Measurements from ENCODE around the gene RXRA. TPM values are rescaled to one million over a fixed set of nuclear protein-coding genes. Genes with fewer than 3 reads are reported as not detected.

The RXRA gene
- total RNA-seq, 1 experiment from 2014 or later, result 29.9 TPM

- no peak overlapping the region for H2BK20ac ChIP-seq (ENCODE audit: low read depth, low read length, poor library complexity, severe bottlenecking)
- no CpG with 5 or more reads among the region's 12 CpGs for WGBS (ENCODE audit: extremely low coverage, insufficient read length, low lambda C conversion rate)
- Mint-ChIP-seq H3K9me3 (no peaks in the 10 kb centered on the region), H3K27ac (no peak overlapping the region), H3K4me3 (no peak overlapping the region), H3K27me3 (ENCODE audit: low read depth) (no peaks in the 10 kb centered on the region; the same call in 1 of the 2 replicates), H3K36me3 (ENCODE audit: insufficient read depth in 1 of 3, low read depth in 3 of 3) (no peaks in the 10 kb centered on the region), H3K4me1 (peaks cover 0 to 4% of the 10 kb centered on the region in 2 experiments; a peak in 2 of 4 replicates)
- peak overlapping the region; percentile 46; the same call in 1 of the 2 replicates for H3K14ac ChIP-seq (ENCODE audit: insufficient read depth, low read length)
- no peak overlapping the region for H4K5ac ChIP-seq (ENCODE audit: insufficient read length, low read depth, low read length)
- H4K91ac ChIP-seq (ENCODE audit: insufficient read length, low read depth, low read length), result no peak overlapping the region
- H3K79me1 ChIP-seq (ENCODE audit: insufficient read depth, low read depth, low read length, poor library complexity, severe bottlenecking), result no peaks in the 10 kb centered on the region
- H2BK15ac ChIP-seq (ENCODE audit: low read depth, low read length), result no peak overlapping the region
- H3K9ac ChIP-seq (ENCODE audit: extremely low read depth, insufficient read length, low read length), result no peak overlapping the region
- H3K27ac ChIP-seq (ENCODE audit: insufficient read length, low read depth, low read length), result no peak overlapping the region
- H3K9me3 ChIP-seq (ENCODE audit: control insufficient read depth, low read depth, low read length), result no peaks in the 10 kb centered on the region
- no peak overlapping the region for H2AK5ac ChIP-seq (ENCODE audit: insufficient read length, low read length)
- no peak overlapping the region for H4K8ac ChIP-seq (replicated peaks; ENCODE audit: insufficient read length, low read depth, low read length)
- DNase-seq, result no peak
- no peak overlapping the region for H3K4ac ChIP-seq (ENCODE audit: low read depth, low read length)
- no peak overlapping the region for H2BK5ac ChIP-seq (ENCODE audit: insufficient read length, low read length)
- H2AFZ ChIP-seq (ENCODE audit: low read length), result no peak overlapping the region
- H3K4me1 ChIP-seq (ENCODE audit: insufficient read depth, low read length), result no peaks in the 10 kb centered on the region
- H3T11ph ChIP-seq (ENCODE audit: low read length), result no peak overlapping the region
- H3K18ac ChIP-seq (ENCODE audit: insufficient read length, low read depth, low read length), result no peak overlapping the region
- H3K79me2 ChIP-seq (ENCODE audit: insufficient read depth, low read length), result no peaks in the 10 kb centered on the region
- H3K23me2 ChIP-seq (ENCODE audit: insufficient read length, low read depth, low read length, poor library complexity, severe bottlenecking), result no peaks in the 10 kb centered on the region
- H3K56ac ChIP-seq (ENCODE audit: insufficient read length, low read depth, low read length), result no peak overlapping the region
- no peak overlapping the region for H3K23ac ChIP-seq (ENCODE audit: insufficient read length, low read depth, low read length)
- no peak overlapping the region for H3K4me2 ChIP-seq (ENCODE audit: insufficient read depth, insufficient read length, low read length)
- H4K20me1 ChIP-seq (ENCODE audit: control insufficient read depth, insufficient read depth, insufficient read length), result no peaks in the 10 kb centered on the region
- no peaks in the 10 kb centered on the region for H3K27me3 ChIP-seq (ENCODE audit: insufficient read depth, low read length)
- TF ChIP-seq, protein P1, sequence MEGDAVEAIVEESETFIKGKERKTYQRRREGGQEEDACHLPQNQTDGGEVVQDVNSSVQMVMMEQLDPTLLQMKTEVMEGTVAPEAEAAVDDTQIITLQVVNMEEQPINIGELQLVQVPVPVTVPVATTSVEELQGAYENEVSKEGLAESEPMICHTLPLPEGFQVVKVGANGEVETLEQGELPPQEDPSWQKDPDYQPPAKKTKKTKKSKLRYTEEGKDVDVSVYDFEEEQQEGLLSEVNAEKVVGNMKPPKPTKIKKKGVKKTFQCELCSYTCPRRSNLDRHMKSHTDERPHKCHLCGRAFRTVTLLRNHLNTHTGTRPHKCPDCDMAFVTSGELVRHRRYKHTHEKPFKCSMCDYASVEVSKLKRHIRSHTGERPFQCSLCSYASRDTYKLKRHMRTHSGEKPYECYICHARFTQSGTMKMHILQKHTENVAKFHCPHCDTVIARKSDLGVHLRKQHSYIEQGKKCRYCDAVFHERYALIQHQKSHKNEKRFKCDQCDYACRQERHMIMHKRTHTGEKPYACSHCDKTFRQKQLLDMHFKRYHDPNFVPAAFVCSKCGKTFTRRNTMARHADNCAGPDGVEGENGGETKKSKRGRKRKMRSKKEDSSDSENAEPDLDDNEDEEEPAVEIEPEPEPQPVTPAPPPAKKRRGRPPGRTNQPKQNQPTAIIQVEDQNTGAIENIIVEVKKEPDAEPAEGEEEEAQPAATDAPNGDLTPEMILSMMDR (conservative IDR thresholded peaks at IDR 0.05), result no peak
- no peak overlapping the region for H2BK12ac ChIP-seq (ENCODE audit: insufficient read length, low read depth, low read length)
- no peak overlapping the region for H2BK120ac ChIP-seq (ENCODE audit: low read depth, low read length, poor library complexity, severe bottlenecking)
Measured at GRCh38 chr9:134460206-134460605, 134.0 kb downstream of the RXRA start.
